SK-N-SH treated with all-trans-retinoic acid at 6 μM for 48 hours (cell line): Measurements from ENCODE around the gene PCA3.

Experiments used
- PPARA ChIP-seq: fragments of 250-450 bp; sonication (Bioruptor Pico); IDR thresholded peaks from 2 replicates; pipeline ENCODE4 v1.5.0; 2020; ENCODE audit warnings: mild to moderate bottlenecking, borderline replicate concordance
- ZNF8 ChIP-seq: fragments of 450-650 bp; formaldehyde crosslinking; IDR thresholded peaks from 2 replicates; pipeline ENCODE4 v1.5.0; 2020; ENCODE audit warnings: mild to moderate bottlenecking, moderate library complexity

- TF ChIP-seq PPARA (CRISPR knock-in tag) (no peak), ZNF8 (CRISPR knock-in tag) (no peak)
Observed at GRCh38 chr9:76741524-76741923, 22.7 kb upstream of the PCA3 start.
